ENCODE data around the gene CLCN3.

CLCN3 gene

GRCh38 chr4:169761846-169762245 lies 141.5 kb downstream of the CLCN3 start:
- TF ChIP-seq EZH2phosphoT487 (IDR thresholded peaks at IDR 0.05; ENCODE audit: borderline replicate concordance) (no peak), CTCF (conservative IDR thresholded peaks at IDR 0.05; ENCODE audit: low read length) (no peak)
- no peak overlapping the region for H3K9ac ChIP-seq (ENCODE audit: low read depth, low read length, poor library complexity, severe bottlenecking)
- H3K4me2 ChIP-seq (ENCODE audit: low read depth, low read length, poor library complexity, severe bottlenecking): no peak overlapping the region
- no peaks in the 10 kb centered on the region for H3K36me3 ChIP-seq (ENCODE audit: insufficient read depth, low read length)
- H3K79me2 ChIP-seq (ENCODE audit: insufficient read depth, low read length): peaks cover 3% of the 10 kb centered on the region; the same call in 1 of the 2 replicates
- peaks cover 5% of the 10 kb centered on the region for H3K4me1 ChIP-seq (ENCODE audit: insufficient read depth, low read length, poor library complexity, severe bottlenecking)
- H3K9me2 ChIP-seq (replicated peaks; ENCODE audit: low read depth, low read length): no peaks in the 10 kb centered on the region
- no peak overlapping the region; the same call in 1 of the 2 replicates for H2AFZ ChIP-seq (ENCODE audit: low read length)
- H3K4me3 ChIP-seq (ENCODE audit: low read length, poor library complexity, severe bottlenecking): no peak overlapping the region
- no peaks in the 10 kb centered on the region for H3K9me3 ChIP-seq (ENCODE audit: insufficient read depth, low read depth, low read length)
- H4K20me1 ChIP-seq (ENCODE audit: insufficient read depth, low read length, poor library complexity, severe bottlenecking): no peaks in the 10 kb centered on the region
- H3F3A ChIP-seq (ENCODE audit: low read depth): no peaks in the 10 kb centered on the region
- no peaks in the 10 kb centered on the region for H3K27me3 ChIP-seq (ENCODE audit: insufficient read depth, low read length, poor library complexity, severe bottlenecking)

- no peaks in the 10 kb centered on the region for H3K36me3 ChIP-seq (ENCODE audit: insufficient read depth, low read length)
- no peaks in the 10 kb centered on the region for H3K79me2 ChIP-seq (ENCODE audit: insufficient read depth, low read length)
- H3F3A ChIP-seq (ENCODE audit: low read depth): no peaks in the 10 kb centered on the region
- no peaks in the 10 kb centered on the region for H4K20me1 ChIP-seq (ENCODE audit: insufficient read depth, low read length, poor library complexity, severe bottlenecking)
- peaks cover 3% of the 10 kb centered on the region for H3K4me1 ChIP-seq (ENCODE audit: insufficient read depth, low read length, poor library complexity, severe bottlenecking)
- no peak overlapping the region for H3K4me2 ChIP-seq (ENCODE audit: low read depth, low read length, poor library complexity, severe bottlenecking)
- H2AFZ ChIP-seq (ENCODE audit: low read length): no peak overlapping the region
- H3K9ac ChIP-seq (ENCODE audit: low read depth, low read length, poor library complexity, severe bottlenecking): no peak overlapping the region
- no peaks in the 10 kb centered on the region for H3K9me3 ChIP-seq (ENCODE audit: insufficient read depth, low read depth, low read length)
- no peak overlapping the region for H3K4me3 ChIP-seq (ENCODE audit: low read length, poor library complexity, severe bottlenecking)
- no peaks in the 10 kb centered on the region for H3K27me3 ChIP-seq (ENCODE audit: insufficient read depth, low read length, poor library complexity, severe bottlenecking)
- H3K9me2 ChIP-seq (replicated peaks; ENCODE audit: low read depth, low read length): no peaks in the 10 kb centered on the region
- TF ChIP-seq CTCF (conservative IDR thresholded peaks at IDR 0.05; ENCODE audit: low read length) (no peak), EZH2phosphoT487 (IDR thresholded peaks at IDR 0.05; ENCODE audit: borderline replicate concordance) (no peak)
Measured at GRCh38 chr4:169765835-169766234, 145.5 kb downstream of the CLCN3 start.

- H4K20me1 ChIP-seq (ENCODE audit: insufficient read depth, low read length, poor library complexity, severe bottlenecking): no peaks in the 10 kb centered on the region
- no peaks in the 10 kb centered on the region for H3K9me2 ChIP-seq (replicated peaks; ENCODE audit: low read depth, low read length)
- no peak for TF ChIP-seq CTCF (conservative IDR thresholded peaks at IDR 0.05; ENCODE audit: low read length)
- H3K4me2 ChIP-seq (ENCODE audit: low read depth, low read length, poor library complexity, severe bottlenecking): no peak overlapping the region
- peaks cover 3% of the 10 kb centered on the region for H3K4me1 ChIP-seq (ENCODE audit: insufficient read depth, low read length, poor library complexity, severe bottlenecking)
- H3K9ac ChIP-seq (ENCODE audit: low read depth, low read length, poor library complexity, severe bottlenecking): no peak overlapping the region
- no peaks in the 10 kb centered on the region for H3F3A ChIP-seq (ENCODE audit: low read depth)
- no peak overlapping the region for H2AFZ ChIP-seq (ENCODE audit: low read length)
- no peaks in the 10 kb centered on the region for H3K36me3 ChIP-seq (ENCODE audit: insufficient read depth, low read length)
- no peak overlapping the region for H3K4me3 ChIP-seq (ENCODE audit: low read length, poor library complexity, severe bottlenecking)
- H3K9me3 ChIP-seq (ENCODE audit: insufficient read depth, low read depth, low read length): no peaks in the 10 kb centered on the region
- no peaks in the 10 kb centered on the region for H3K79me2 ChIP-seq (ENCODE audit: insufficient read depth, low read length)
- H3K27me3 ChIP-seq (ENCODE audit: insufficient read depth, low read length, poor library complexity, severe bottlenecking): no peaks in the 10 kb centered on the region
Measured at GRCh38 chr4:169766741-169767140, 146.4 kb downstream of the CLCN3 start.

Measured in Loucy (cell line).